BE2C (cell line): Measurements from ENCODE around the gene SLC7A14.
A peak's percentile ranks its signal among the peaks of the same experiment; 100 is the strongest.

Source experiments
- DNase-seq: peaks from one replicate; pipeline ENCODE4 v3.0.0-alpha.2; 2020
- H3K27me3 ChIP-seq: fragments of 250-450 bp; sonication (Bioruptor Pico); 2 replicates; pipeline ENCODE4 v1.5.1; 2020; ENCODE audit warnings: mild to moderate bottlenecking
- H3K36me3 ChIP-seq: fragments of 250-450 bp; sonication (Bioruptor Pico); 2 replicates; pipeline ENCODE4 v1.5.1; 2020; ENCODE audit warnings: mild to moderate bottlenecking
- H3K4me1 ChIP-seq: fragments of 250-450 bp; sonication (Bioruptor Pico); 2 replicates; pipeline ENCODE4 v1.5.1; 2020
- H3K4me3 ChIP-seq: 2 replicates; pipeline ENCODE4 v1.5.1; 2011; ENCODE audit warnings: low read depth, low read length
- H3K9me3 ChIP-seq: fragments of 250-450 bp; sonication (Bioruptor Pico); 2 replicates; pipeline ENCODE4 v1.5.1; 2020
- CTCF ChIP-seq: IDR thresholded peaks from 2 replicates; pipeline ENCODE4 v1.5.1; 2012; ENCODE audit warnings: mild to moderate bottlenecking, low read depth, low read length

SLC7A14 gene

GRCh38 chr3:170473358-170473757 is 112.5 kb downstream of the SLC7A14 start:
- DNase-seq = no peak
- no peaks in the 10 kb centered on the region; the same call in 1 of the 2 replicates for H3K9me3 ChIP-seq
- H3K36me3 ChIP-seq = no peaks in the 10 kb centered on the region; the same call in 1 of the 2 replicates
- no peaks in the 10 kb centered on the region for H3K27me3 ChIP-seq
- H3K4me3 ChIP-seq = no peak overlapping the region
- H3K4me1 ChIP-seq = peaks cover 15% of the 10 kb centered on the region
- no peak for TF ChIP-seq CTCF

- H3K4me1 ChIP-seq = peaks cover 25% of the 10 kb centered on the region
- no peak overlapping the region for H3K4me3 ChIP-seq
- H3K36me3 ChIP-seq = peaks cover 5% of the 10 kb centered on the region
- no peaks in the 10 kb centered on the region for H3K27me3 ChIP-seq
- H3K9me3 ChIP-seq = no peaks in the 10 kb centered on the region; the same call in 1 of the 2 replicates
- TF ChIP-seq CTCF = no peak
- no peak for DNase-seq
Measured at GRCh38 chr3:170471149-170471548, 114.7 kb downstream of the SLC7A14 start.

GRCh38 chr3:170470063-170471016 is 115.5 kb downstream of the SLC7A14 start:
- no peaks in the 10 kb centered on the region; the same call in 1 of the 2 replicates for H3K9me3 ChIP-seq
- H3K27me3 ChIP-seq = no peaks in the 10 kb centered on the region
- H3K36me3 ChIP-seq = peaks cover 9% of the 10 kb centered on the region
- DNase-seq = no peak
- H3K4me3 ChIP-seq = no peak overlapping the region
- TF ChIP-seq CTCF = no peak
- peaks cover 27% of the 10 kb centered on the region for H3K4me1 ChIP-seq

GRCh38 chr3:170469151-170470062 is 116.5 kb downstream of the SLC7A14 start:
- TF ChIP-seq CTCF = no peak
- peak; percentile 59 for DNase-seq
- peaks cover 27% of the 10 kb centered on the region for H3K4me1 ChIP-seq
- no peak overlapping the region for H3K4me3 ChIP-seq
- H3K36me3 ChIP-seq = peaks cover 11% of the 10 kb centered on the region
- H3K27me3 ChIP-seq = no peaks in the 10 kb centered on the region
- no peaks in the 10 kb centered on the region; the same call in 1 of the 2 replicates for H3K9me3 ChIP-seq

- no peaks in the 10 kb centered on the region for H3K27me3 ChIP-seq
- H3K4me3 ChIP-seq = no peak overlapping the region
- H3K36me3 ChIP-seq = peaks cover 11% of the 10 kb centered on the region
- DNase-seq = no peak
- TF ChIP-seq CTCF = no peak
- no peaks in the 10 kb centered on the region for H3K9me3 ChIP-seq
- peaks cover 27% of the 10 kb centered on the region for H3K4me1 ChIP-seq
Measured at GRCh38 chr3:170467571-170468147, 118.2 kb downstream of the SLC7A14 start.
